Posterior cingulate gyrus (tissue), 11 donors: ENCODE measurements around the gene LSMEM2.
"Not testable (repeated sequence)": the region's sequence is repeated elsewhere in the genome, so short reads cannot be mapped to it uniquely, and the experiment has no call there.

Source experiments
- DNase-seq, 10 donors: peaks; one replicate each; pipeline versions ENCODE4 v3.0.0 to v3.0.0-alpha.2; 2020 to 2021; ENCODE audit warnings: mixed read lengths in 3 of 10
- intact Hi-C: fragments of 100-400 bp; cut with DNase I; formaldehyde crosslinking; loops from one replicate; pipeline ENCODE4 v1.15.1; 2023

The LSMEM2 gene

GRCh38 chr3:50263478-50264382 is 15.2 kb upstream of the LSMEM2 start:
- no peak for DNase-seq
- intact Hi-C loops, result no loop called here

GRCh38 chr3:50264383-50264963 is 14.4 kb upstream of the LSMEM2 start:
- peak in 9 of 10 donors; percentile 57 to 96 (median 71) for DNase-seq
- intact Hi-C loops, result no loop called here

GRCh38 chr3:50264964-50265485 is 13.9 kb upstream of the LSMEM2 start:
- intact Hi-C loops, result no loop called here
- DNase-seq, result peak in 1 of 10 donors; percentile 25

DNA sequence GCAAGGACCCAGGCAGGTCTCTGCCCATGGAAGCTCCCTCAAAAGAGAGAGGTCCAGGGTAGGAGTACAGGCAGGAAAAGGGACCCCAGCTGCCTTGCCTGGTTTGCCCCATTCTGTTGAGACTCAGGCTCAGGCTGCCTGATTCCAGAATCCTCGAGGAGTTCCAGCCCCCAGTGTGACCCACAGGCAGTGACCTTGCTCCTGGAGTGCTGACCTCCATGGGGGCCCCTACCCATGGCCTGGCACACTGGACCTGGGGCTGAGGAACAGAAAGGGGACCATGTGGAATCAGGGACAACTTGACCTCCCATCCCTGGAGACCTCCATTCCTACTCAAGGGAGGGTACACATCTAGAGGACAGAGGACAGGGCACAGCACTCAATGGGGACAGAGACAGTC is 13.3 kb upstream of the LSMEM2 start:
- intact Hi-C loops, result no loop called here
- no peak for DNase-seq

DNA sequence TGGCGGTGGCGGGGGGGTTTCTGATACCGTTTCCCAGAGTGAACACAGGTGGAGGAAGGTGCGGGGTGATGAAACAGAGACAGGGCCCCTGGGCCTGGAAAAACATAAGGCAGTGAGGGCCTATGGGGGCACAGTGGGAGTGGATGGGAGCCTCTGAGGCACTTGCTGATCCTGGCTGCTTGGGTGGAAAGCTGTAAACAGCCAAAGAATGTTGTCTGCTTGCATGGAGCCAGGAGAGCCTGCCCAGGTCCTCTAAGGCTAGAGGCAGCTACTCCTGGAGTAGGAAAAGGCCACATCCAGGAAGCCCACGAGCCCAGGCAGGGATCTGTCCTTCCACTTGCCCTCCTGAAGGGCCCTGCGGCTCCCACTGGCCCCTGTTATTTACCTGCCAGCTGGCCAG is 12.9 kb upstream of the LSMEM2 start:
- intact Hi-C loops, result no loop called here
- no peak for DNase-seq

DNA sequence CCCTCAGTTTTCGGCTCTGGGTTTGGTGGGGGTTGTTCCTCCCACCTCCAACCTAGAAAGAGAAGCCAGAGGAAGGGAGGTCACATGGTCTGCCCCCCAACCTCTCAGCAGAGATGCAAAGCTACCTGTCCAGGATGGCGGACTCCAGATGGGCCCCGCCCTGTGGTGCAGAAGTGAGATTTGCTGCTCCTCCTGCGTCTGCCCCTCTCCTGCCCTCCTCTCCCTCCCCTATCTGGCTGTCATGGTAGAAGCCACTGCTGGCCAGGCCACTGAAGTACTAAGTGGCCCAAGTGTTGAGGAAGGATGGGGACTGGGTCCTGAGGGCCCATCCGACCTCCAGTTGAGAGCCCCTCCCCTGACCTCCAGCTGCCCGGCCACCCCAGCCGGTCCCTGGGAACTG is 12.1 kb upstream of the LSMEM2 start:
- intact Hi-C loops, result no loop called here
- no peak for DNase-seq

DNA sequence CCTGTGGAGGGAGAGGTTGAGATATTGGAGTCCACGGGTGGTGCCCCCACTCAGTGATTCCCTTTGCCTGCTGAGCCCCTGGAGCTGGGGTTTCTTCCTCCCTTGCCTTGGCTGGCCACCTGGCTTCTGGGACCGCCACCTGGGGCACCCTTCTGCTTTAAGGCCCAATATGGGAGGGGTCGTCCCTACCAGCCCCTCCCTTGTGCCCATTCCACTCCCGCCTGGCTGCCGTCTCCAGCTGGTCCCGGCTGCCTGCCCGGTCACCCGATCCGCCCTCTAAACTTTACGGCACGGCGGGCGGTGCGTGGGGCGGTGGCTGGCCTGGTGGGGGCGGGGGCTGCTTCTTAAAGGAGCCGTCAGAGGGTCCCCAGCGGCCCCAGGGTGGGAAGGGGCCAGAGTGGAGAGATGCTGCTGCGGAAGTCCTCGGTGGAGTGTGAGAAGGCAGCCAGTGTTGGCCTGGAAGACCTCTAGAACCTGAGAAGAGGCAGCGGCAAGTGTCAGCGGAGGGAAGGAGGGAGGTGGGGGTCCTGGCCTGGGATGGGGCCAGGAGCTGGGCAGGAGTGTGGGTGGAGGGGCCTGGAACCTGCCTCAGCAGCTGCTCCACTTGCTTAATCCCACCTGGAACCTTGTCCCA is 11.5 kb upstream of the LSMEM2 start:
- intact Hi-C loops, result no loop called here

GRCh38 chr3:50268276-50268675 is 10.6 kb upstream of the LSMEM2 start:
- intact Hi-C loops, result no loop called here
- peak in 1 of 10 donors; percentile 38 for DNase-seq

More for the DNA sequence above, 11.5 kb upstream of the LSMEM2 start:
- DNase-seq, result peak; percentile 62 to 96 (median 68)

- peak in 5 of 10 donors; percentile 53 to 92 (median 67) for DNase-seq
- intact Hi-C loops, result no loop called here
Observed at GRCh38 chr3:50268703-50269451, 10.0 kb upstream of the LSMEM2 start, which contains the start of gene SEMA3B. TSS of gene SEMA3B (plus strand) at chr3:50269147. CDS start at chr3:50269241, 94 bp downstream.

DNA sequence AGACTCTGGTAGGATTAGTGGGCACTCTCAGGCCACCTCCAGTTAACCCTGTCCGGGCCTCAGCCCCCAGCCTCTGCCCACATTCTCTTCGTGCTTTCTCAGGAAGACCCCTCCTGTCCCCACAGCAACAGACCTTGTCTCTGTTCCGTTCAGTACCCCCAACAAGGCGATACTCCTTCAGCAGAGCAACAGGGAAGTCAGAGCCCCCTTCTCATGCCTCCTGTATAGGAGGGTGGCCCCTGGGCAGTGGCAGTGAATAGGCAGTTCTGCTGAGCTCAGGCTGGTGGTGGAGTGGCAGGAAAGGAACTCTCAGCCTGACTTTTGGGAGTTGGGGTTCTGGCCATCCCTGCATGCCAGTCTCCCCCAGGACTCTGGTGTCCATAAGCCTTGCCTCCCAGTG is 9.4 kb upstream of the LSMEM2 start:
- DNase-seq, result no peak
- intact Hi-C loops, result no loop called here

DNA sequence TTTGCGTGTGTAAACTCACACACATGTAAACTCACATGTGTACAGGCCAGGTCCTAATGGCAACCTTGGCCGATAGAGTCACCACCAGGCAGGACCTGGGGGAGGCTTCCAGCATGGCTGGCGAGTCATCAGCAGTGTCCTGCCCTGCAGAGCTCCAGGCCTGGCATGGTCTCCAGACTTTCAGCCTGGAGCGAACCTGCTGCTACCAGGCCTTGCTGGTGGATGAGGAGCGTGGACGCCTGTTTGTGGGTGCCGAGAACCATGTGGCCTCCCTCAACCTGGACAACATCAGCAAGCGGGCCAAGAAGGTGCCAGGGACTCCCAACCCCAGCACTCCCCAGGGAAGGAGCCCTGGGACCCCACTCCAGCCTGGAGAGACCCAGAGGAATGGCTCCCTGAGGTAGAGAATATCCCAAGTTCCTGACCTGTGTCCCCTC is 8.9 kb upstream of the LSMEM2 start:
- no peak for DNase-seq
- intact Hi-C loops, result loop anchor here (5.0 to 10.0 kb wide), 2 partner anchors 55 to 78 kb away; partner anchors contain the start of genes GNAT1, HYAL2 and TUSC2

GRCh38 chr3:50270422-50271224 is 8.3 kb upstream of the LSMEM2 start:
- intact Hi-C loops, result loop anchor here (5.0 to 10.0 kb wide), 2 partner anchors 54 to 78 kb away; partner anchors contain the start of genes GNAT1, HYAL2 and TUSC2
- DNase-seq, result peak in 2 of 10 donors; percentile 34 to 86

DNA sequence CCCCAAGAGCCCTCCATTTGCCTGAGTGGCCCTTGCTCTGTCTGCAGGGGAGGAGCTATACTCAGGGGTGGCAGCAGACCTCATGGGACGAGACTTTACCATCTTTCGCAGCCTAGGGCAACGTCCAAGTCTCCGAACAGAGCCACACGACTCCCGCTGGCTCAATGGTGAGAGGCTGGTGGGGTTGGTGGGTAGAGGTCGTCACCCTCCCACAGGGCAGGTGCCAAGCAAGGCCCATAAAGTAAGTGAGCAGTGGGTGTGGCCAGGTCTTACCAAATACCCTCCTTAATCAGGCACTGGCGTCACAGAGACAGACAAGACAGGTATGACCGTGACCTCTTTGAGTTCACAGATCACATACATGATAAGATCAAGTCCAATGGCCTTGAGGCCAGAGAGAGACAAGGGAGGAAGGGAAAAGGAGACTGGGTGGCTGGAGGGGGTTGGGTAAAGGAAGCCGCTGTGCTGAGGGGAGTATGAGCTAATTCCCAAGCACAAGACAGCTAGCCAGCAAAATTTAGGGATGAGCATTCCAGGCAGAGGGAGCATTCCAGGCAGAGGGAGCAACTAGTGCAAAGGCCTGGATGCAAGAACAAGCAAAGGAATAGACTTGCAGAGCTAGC is 7.5 kb upstream of the LSMEM2 start:
- DNase-seq, result no peak

GRCh38 chr3:50272538-50272910 is 6.4 kb upstream of the LSMEM2 start:
- intact Hi-C loops, result loop anchor here (1.0 to 10.0 kb wide), 3 partner anchors 12 to 80 kb away; partner anchors contain the start of genes GNAT1, HYAL2 and TUSC2
- DNase-seq, result not testable (repeated sequence)

More for the DNA sequence above, 7.5 kb upstream of the LSMEM2 start:
- intact Hi-C loops, result loop anchor here (5.0 to 10.0 kb wide), 2 partner anchors 53 to 79 kb away; partner anchors contain the start of genes GNAT1, HYAL2 and TUSC2

- peak; percentile 79 to 98 (median 92) for DNase-seq
- intact Hi-C loops, result loop anchor here (1.0 to 10.0 kb wide), 5 partner anchors 13 to 152 kb away; partner anchors contain the start of genes GNAT1, HYAL2 and TUSC2
Observed at GRCh38 chr3:50272911-50273688, 5.8 kb upstream of the LSMEM2 start.

GRCh38 chr3:50273689-50274065 is 5.2 kb upstream of the LSMEM2 start:
- no peak for DNase-seq
- intact Hi-C loops, result loop anchor here (1.0 to 10.0 kb wide), 4 partner anchors 46 to 152 kb away; partner anchors contain the start of genes GNAT1, HYAL2 and TUSC2

DNA sequence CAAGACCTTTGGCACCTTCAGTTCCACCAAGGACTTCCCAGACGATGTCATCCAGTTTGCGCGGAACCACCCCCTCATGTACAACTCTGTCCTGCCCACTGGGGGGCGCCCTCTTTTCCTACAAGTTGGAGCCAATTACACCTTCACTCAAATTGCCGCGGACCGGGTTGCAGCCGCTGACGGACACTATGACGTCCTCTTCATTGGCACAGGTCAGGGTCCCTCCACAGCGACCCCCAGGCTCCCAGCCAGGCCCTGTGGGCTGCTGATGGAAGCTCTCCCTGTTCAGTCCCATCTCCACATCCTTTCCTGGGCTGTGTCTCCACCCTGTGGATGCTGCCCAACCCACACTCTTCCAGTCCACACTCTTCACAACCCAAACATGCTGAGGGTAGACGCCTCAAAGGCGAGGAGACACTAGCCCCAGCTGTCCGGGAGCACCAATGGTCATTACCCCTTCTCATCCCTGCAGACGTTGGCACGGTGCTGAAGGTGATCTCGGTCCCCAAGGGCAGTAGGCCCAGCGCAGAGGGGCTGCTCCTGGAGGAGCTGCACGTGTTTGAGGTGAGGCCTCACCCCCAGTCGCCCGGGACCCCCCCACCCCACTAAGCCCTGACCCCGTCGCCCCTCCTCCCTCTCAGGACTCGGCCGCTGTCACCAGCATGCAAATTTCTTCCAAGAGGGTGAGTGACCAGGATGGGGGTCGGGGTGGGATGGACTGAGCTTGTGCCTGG is 4.3 kb upstream of the LSMEM2 start:
- intact Hi-C loops, result loop anchor here (5.0 to 10.0 kb wide), 2 partner anchors 50 to 82 kb away; partner anchors contain the start of genes GNAT1, HYAL2 and TUSC2
- peak in 4 of 10 donors; percentile 39 to 63 (median 52) for DNase-seq
